Neural crest cell (in vitro differentiated cells): ENCODE measurements around the gene HTR3D. TPM values are rescaled to one million over a fixed set of nuclear protein-coding genes. Genes with fewer than 3 reads are reported as not detected.

Experiments used
- DNase-seq: peaks from one replicate; pipeline ENCODE4 v3.0.0; 2021; ENCODE audit warnings: low read depth, mixed read lengths, low spot score
- H3K27ac Mint-ChIP-seq: one replicate; pipeline ENCODE4 v1.8.0; 2021; ENCODE audit warnings: mild to moderate bottlenecking, mixed read lengths; ENCODE audit not compliant: unreplicated experiment
- H3K27me3 Mint-ChIP-seq: 2 replicates; pipeline ENCODE4 v1.8.0; 2021; ENCODE audit warnings: low read depth, mild to moderate bottlenecking, mixed read lengths
- H3K36me3 Mint-ChIP-seq: 2 replicates; pipeline ENCODE4 v1.8.0; 2021; ENCODE audit warnings: low read depth, mild to moderate bottlenecking, mixed read lengths
- H3K4me1 Mint-ChIP-seq: 2 replicates; pipeline ENCODE4 v1.8.0; 2021; ENCODE audit warnings: mixed read lengths
- H3K4me3 Mint-ChIP-seq: one replicate; pipeline ENCODE4 v1.8.0; 2021; ENCODE audit warnings: mild to moderate bottlenecking, mixed read lengths
- H3K9me3 Mint-ChIP-seq: 2 replicates; pipeline ENCODE4 v1.8.0; 2021; ENCODE audit warnings: mixed read lengths
- CTCF ChIP-seq: fragments of 200-600 bp; sonication (generic); conservative IDR thresholded peaks from 2 replicates; pipeline ENCODE4 v1.5.0; 2021; ENCODE audit warnings: antibody characterized with exemption, mild to moderate bottlenecking
- total RNA-seq: library from RNA; stranded (reverse); gene quantifications from 2 replicates; pipeline ENCODE4 v1.2.1, GENCODE V29; 2021

The HTR3D gene
- total RNA-seq, 1 donor from 2014 or later, result not detected

- no peak for DNase-seq
- Mint-ChIP-seq H3K4me3 (no peak overlapping the region), H3K9me3 (no peaks in the 10 kb centered on the region), H3K36me3 (peaks cover 5% of the 10 kb centered on the region), H3K4me1 (no peaks in the 10 kb centered on the region), H3K27ac (peak overlapping the region; percentile 13), H3K27me3 (no peaks in the 10 kb centered on the region)
- TF ChIP-seq CTCF, result no peak
Measured at GRCh38 chr3:183987000-183987600, 44.4 kb upstream of the HTR3D start.

- H3K9me3 Mint-ChIP-seq, result no peaks in the 10 kb centered on the region
- no peak overlapping the region for H3K27ac Mint-ChIP-seq
- H3K4me1 Mint-ChIP-seq, result no peaks in the 10 kb centered on the region
- H3K36me3 Mint-ChIP-seq, result peaks cover 5% of the 10 kb centered on the region
- TF ChIP-seq CTCF, result no peak
- H3K27me3 Mint-ChIP-seq, result no peaks in the 10 kb centered on the region
- H3K4me3 Mint-ChIP-seq, result no peak overlapping the region
- DNase-seq, result no peak
Measured at GRCh38 chr3:183988216-183988790, 43.2 kb upstream of the HTR3D start.

GRCh38 chr3:183991403-183991802, 40.1 kb upstream of the HTR3D start:
- TF ChIP-seq CTCF, result no peak
- no peaks in the 10 kb centered on the region for H3K9me3 Mint-ChIP-seq
- H3K27ac Mint-ChIP-seq, result no peak overlapping the region
- no peaks in the 10 kb centered on the region for H3K4me1 Mint-ChIP-seq
- no peak overlapping the region for H3K4me3 Mint-ChIP-seq
- H3K27me3 Mint-ChIP-seq, result no peaks in the 10 kb centered on the region
- DNase-seq, result no peak
- H3K36me3 Mint-ChIP-seq, result peaks cover 5% of the 10 kb centered on the region

- Mint-ChIP-seq H3K27ac (peak overlapping the region; percentile 82), H3K27me3 (no peaks in the 10 kb centered on the region), H3K4me1 (peaks cover 10% of the 10 kb centered on the region), H3K36me3 (peaks cover 3% of the 10 kb centered on the region), H3K4me3 (no peak overlapping the region), H3K9me3 (no peaks in the 10 kb centered on the region)
- DNase-seq, result no peak
- no peak for TF ChIP-seq CTCF
Measured at GRCh38 chr3:184001761-184002160, 29.8 kb upstream of the HTR3D start.

- H3K27ac Mint-ChIP-seq, result no peak overlapping the region
Measured at GRCh38 chr3:184002469-184002868, 29.1 kb upstream of the HTR3D start.

More at GRCh38 chr3:184002469-184002868, 29.1 kb upstream of the HTR3D start:
- DNase-seq, result no peak
- Mint-ChIP-seq H3K36me3 (peaks cover 3% of the 10 kb centered on the region), H3K9me3 (no peaks in the 10 kb centered on the region), H3K4me1 (peaks cover 15% of the 10 kb centered on the region), H3K27me3 (no peaks in the 10 kb centered on the region), H3K4me3 (no peak overlapping the region)
- TF ChIP-seq CTCF, result no peak
